ENCODE measurements around the gene HTR7. TPM values are rescaled to one million over a fixed set of nuclear protein-coding genes. Genes with fewer than 3 reads are reported as not detected.

HTR7 gene
- total and polyA plus RNA-seq, 9 of the 15 experiments (the other 6 are each of a cell fraction or from before 2014, with no cell fraction given) = 0.07 to 0.33 (median 0.18) TPM

DNA sequence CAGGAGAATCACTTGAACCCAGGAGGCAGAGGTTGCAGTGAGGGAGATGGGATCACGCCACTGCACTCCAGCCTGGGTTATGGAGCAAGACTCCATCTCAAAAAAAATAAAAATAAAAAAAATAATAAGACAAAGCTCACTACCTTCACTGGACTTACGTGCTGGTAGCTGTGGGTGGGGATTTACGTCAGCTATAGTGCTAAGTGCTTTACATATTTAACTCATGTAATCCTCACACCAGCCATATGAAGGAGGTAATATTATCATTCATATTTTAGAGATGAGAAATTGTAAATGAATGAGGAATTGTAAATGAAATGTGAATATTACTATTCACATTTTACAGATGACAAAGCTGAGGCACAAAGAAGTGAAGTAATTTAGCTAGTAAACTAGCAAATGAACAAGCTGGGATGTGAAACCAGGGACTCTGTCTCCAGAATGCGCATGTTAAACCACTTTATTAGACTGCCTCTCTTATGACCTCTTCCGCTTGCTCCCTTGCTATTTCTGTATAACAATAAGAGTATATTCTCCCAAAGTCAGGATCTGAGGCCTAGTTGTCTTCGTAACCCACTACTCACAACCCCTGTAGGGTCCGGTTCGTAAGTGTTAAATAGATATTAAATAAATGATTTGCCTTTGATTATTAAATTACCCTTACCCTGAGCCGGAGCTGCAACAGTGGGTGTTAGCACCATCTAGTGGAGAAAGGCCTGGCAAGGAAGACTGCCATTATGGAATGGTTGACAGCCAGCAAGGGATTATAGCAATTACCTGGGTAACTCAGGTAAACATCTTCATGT is 70.2 kb downstream of the HTR7 start (continued):
- no peak for TF ChIP-seq EWSR1 (IDR thresholded peaks at IDR 0.05; ENCODE audit: borderline replicate concordance, low read depth, partially characterized antibody)
- no peak for TF ChIP-seq GABPB2 (CRISPR knock-in tag; conservative IDR thresholded peaks at IDR 0.05)
- TF ChIP-seq ZNF583 (CRISPR knock-in tag; IDR thresholded peaks at IDR 0.05) = no peak
- TF ChIP-seq KHSRP (IDR thresholded peaks at IDR 0.05) = no peak
- TF ChIP-seq, protein P1, sequence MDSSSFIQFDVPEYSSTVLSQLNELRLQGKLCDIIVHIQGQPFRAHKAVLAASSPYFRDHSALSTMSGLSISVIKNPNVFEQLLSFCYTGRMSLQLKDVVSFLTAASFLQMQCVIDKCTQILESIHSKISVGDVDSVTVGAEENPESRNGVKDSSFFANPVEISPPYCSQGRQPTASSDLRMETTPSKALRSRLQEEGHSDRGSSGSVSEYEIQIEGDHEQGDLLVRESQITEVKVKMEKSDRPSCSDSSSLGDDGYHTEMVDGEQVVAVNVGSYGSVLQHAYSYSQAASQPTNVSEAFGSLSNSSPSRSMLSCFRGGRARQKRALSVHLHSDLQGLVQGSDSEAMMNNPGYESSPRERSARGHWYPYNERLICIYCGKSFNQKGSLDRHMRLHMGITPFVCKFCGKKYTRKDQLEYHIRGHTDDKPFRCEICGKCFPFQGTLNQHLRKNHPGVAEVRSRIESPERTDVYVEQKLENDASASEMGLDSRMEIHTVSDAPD (CRISPR knock-in tag; IDR thresholded peaks at IDR 0.05) = no peak
- TF ChIP-seq PCBP1 (IDR thresholded peaks at IDR 0.05; ENCODE audit: low read depth, low read length, poor library complexity, severe bottlenecking) = no peak
- no peak for TF ChIP-seq ZKSCAN8 (CRISPR knock-in tag; IDR thresholded peaks at IDR 0.05)
- TF ChIP-seq RAD21 (CRISPR knock-in tag; conservative IDR thresholded peaks at IDR 0.05 in 1 of 2, IDR thresholded peaks at IDR 0.05 in 1 of 2) = peak; percentile 35 to 56
- no peak for TF ChIP-seq XRCC4 (IDR thresholded peaks at IDR 0.05; ENCODE audit: extremely low read depth, insufficient read depth, insufficient read length)
- TF ChIP-seq YY1 (IDR thresholded peaks at IDR 0.05; ENCODE audit: borderline replicate concordance in 1 of 3, control insufficient read depth in 1 of 3, extremely low read depth in 1 of 3, insufficient read depth in 3 of 3, insufficient read length in 1 of 3, insufficient replicate concordance in 2 of 3, low read depth in 1 of 3, low read length in 2 of 3) = peak in 1 of 3 experiments; percentile 52
- no peak for TF ChIP-seq SMAD3 (CRISPR knock-in tag; conservative IDR thresholded peaks at IDR 0.05)
- TF ChIP-seq, protein P2, sequence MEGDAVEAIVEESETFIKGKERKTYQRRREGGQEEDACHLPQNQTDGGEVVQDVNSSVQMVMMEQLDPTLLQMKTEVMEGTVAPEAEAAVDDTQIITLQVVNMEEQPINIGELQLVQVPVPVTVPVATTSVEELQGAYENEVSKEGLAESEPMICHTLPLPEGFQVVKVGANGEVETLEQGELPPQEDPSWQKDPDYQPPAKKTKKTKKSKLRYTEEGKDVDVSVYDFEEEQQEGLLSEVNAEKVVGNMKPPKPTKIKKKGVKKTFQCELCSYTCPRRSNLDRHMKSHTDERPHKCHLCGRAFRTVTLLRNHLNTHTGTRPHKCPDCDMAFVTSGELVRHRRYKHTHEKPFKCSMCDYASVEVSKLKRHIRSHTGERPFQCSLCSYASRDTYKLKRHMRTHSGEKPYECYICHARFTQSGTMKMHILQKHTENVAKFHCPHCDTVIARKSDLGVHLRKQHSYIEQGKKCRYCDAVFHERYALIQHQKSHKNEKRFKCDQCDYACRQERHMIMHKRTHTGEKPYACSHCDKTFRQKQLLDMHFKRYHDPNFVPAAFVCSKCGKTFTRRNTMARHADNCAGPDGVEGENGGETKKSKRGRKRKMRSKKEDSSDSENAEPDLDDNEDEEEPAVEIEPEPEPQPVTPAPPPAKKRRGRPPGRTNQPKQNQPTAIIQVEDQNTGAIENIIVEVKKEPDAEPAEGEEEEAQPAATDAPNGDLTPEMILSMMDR (IDR thresholded peaks at IDR 0.05 in 2 of 3, conservative IDR thresholded peaks at IDR 0.05 in 1 of 3; ENCODE audit: insufficient read depth in 2 of 3, low read depth in 1 of 3, low read length in 3 of 3) = peak; percentile 56 to 62 (median 57)
- TF ChIP-seq, protein P3, sequence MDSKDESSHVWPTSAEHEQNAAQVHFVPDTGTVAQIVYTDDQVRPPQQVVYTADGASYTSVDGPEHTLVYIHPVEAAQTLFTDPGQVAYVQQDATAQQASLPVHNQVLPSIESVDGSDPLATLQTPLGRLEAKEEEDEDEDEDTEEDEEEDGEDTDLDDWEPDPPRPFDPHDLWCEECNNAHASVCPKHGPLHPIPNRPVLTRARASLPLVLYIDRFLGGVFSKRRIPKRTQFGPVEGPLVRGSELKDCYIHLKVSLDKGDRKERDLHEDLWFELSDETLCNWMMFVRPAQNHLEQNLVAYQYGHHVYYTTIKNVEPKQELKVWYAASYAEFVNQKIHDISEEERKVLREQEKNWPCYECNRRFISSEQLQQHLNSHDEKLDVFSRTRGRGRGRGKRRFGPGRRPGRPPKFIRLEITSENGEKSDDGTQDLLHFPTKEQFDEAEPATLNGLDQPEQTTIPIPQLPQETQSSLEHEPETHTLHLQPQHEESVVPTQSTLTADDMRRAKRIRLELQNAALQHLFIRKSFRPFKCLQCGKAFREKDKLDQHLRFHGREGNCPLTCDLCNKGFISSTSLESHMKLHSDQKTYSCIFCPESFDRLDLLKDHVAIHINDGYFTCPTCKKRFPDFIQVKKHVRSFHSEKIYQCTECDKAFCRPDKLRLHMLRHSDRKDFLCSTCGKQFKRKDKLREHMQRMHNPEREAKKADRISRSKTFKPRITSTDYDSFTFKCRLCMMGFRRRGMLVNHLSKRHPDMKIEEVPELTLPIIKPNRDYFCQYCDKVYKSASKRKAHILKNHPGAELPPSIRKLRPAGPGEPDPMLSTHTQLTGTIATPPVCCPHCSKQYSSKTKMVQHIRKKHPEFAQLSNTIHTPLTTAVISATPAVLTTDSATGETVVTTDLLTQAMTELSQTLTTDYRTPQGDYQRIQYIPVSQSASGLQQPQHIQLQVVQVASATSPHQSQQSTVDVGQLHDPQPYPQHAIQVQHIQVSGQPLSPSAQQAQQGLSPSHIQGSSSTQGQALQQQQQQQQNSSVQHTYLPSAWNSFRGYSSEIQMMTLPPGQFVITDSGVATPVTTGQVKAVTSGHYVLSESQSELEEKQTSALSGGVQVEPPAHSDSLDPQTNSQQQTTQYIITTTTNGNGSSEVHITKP (IDR thresholded peaks at IDR 0.05; ENCODE audit: partially characterized antibody) = no peak
- no peak for TF ChIP-seq FOXJ3 (CRISPR knock-in tag; IDR thresholded peaks at IDR 0.05)
- TF ChIP-seq, protein P4, sequence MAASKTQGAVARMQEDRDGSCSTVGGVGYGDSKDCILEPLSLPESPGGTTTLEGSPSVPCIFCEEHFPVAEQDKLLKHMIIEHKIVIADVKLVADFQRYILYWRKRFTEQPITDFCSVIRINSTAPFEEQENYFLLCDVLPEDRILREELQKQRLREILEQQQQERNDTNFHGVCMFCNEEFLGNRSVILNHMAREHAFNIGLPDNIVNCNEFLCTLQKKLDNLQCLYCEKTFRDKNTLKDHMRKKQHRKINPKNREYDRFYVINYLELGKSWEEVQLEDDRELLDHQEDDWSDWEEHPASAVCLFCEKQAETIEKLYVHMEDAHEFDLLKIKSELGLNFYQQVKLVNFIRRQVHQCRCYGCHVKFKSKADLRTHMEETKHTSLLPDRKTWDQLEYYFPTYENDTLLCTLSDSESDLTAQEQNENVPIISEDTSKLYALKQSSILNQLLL (CRISPR knock-in tag; IDR thresholded peaks at IDR 0.05; ENCODE audit: borderline replicate concordance) = no peak

All from K562 (cell line).